Progenitor cell of endocrine pancreas (in vitro differentiated cells): ENCODE results near the gene NKAIN2. TPM values are rescaled to one million over a fixed set of nuclear protein-coding genes. Genes with fewer than 3 reads are reported as not detected.

Source experiments
- DNase-seq: peaks from one replicate; pipeline ENCODE4 v3.0.0; 2021; ENCODE audit warnings: low spot score; ENCODE audit not compliant: unreplicated experiment
- H3K27ac Mint-ChIP-seq: 2 replicates; pipeline ENCODE4 v1.8.0; 2021; ENCODE audit warnings: mild to moderate bottlenecking, moderate library complexity, mixed read lengths
- H3K27me3 Mint-ChIP-seq: 2 replicates; pipeline ENCODE4 v1.8.0; 2021; ENCODE audit warnings: mixed read lengths
- H3K36me3 Mint-ChIP-seq: 2 replicates; pipeline ENCODE4 v1.8.0; 2022; ENCODE audit warnings: mixed read lengths; ENCODE audit not compliant: insufficient read depth
- H3K4me1 Mint-ChIP-seq: 2 replicates; pipeline ENCODE4 v1.8.0; 2021; ENCODE audit warnings: low read depth, mixed read lengths
- H3K4me3 Mint-ChIP-seq: 2 replicates; pipeline ENCODE4 v1.8.0; 2021; ENCODE audit warnings: low read depth, mild to moderate bottlenecking, moderate library complexity, mixed read lengths
- H3K9me3 Mint-ChIP-seq: 2 replicates; pipeline ENCODE4 v1.8.0; 2021; ENCODE audit warnings: low read depth, mixed read lengths
- CTCF ChIP-seq: fragments of 200-600 bp; sonication (generic); IDR thresholded peaks from one replicate; pipeline ENCODE4 v1.5.0; 2021; ENCODE audit warnings: antibody characterized with exemption, mild to moderate bottlenecking; ENCODE audit not compliant: unreplicated experiment
- total RNA-seq: library from RNA; stranded (reverse); gene quantifications from 2 replicates; pipeline ENCODE4 v1.2.1, GENCODE V29; 2021

The NKAIN2 gene
- total RNA-seq, 1 donor from 2014 or later = 2.5 TPM

GRCh38 chr6:124770784-124771183 is 967.1 kb downstream of the NKAIN2 start:
- no peak for DNase-seq
- no peak overlapping the region for H3K27ac Mint-ChIP-seq
- H3K4me3 Mint-ChIP-seq = no peak overlapping the region
- H3K36me3 Mint-ChIP-seq = no peaks in the 10 kb centered on the region
- H3K27me3 Mint-ChIP-seq = no peaks in the 10 kb centered on the region
- H3K4me1 Mint-ChIP-seq = peaks cover 18% of the 10 kb centered on the region
- no peak for TF ChIP-seq CTCF
- no peaks in the 10 kb centered on the region for H3K9me3 Mint-ChIP-seq

GRCh38 chr6:124772733-124773319 is 969.2 kb downstream of the NKAIN2 start:
- Mint-ChIP-seq H3K27me3 (no peaks in the 10 kb centered on the region), H3K4me1 (peaks cover 18% of the 10 kb centered on the region), H3K27ac (no peak overlapping the region), H3K9me3 (no peaks in the 10 kb centered on the region), H3K4me3 (no peak overlapping the region), H3K36me3 (no peaks in the 10 kb centered on the region)
- no peak for DNase-seq
- no peak for TF ChIP-seq CTCF

- no peaks in the 10 kb centered on the region for H3K9me3 Mint-ChIP-seq
- H3K27ac Mint-ChIP-seq = no peak overlapping the region
- no peak overlapping the region for H3K4me3 Mint-ChIP-seq
- no peaks in the 10 kb centered on the region for H3K27me3 Mint-ChIP-seq
- no peaks in the 10 kb centered on the region for H3K36me3 Mint-ChIP-seq
- TF ChIP-seq CTCF = no peak
- peaks cover 5% of the 10 kb centered on the region for H3K4me1 Mint-ChIP-seq
- DNase-seq = no peak
Observed at GRCh38 chr6:124775121-124775520, 971.5 kb downstream of the NKAIN2 start.

GRCh38 chr6:124777863-124778262 is 974.2 kb downstream of the NKAIN2 start:
- Mint-ChIP-seq H3K9me3 (no peaks in the 10 kb centered on the region), H3K4me3 (no peak overlapping the region), H3K27me3 (no peaks in the 10 kb centered on the region), H3K27ac (no peak overlapping the region), H3K4me1 (no peaks in the 10 kb centered on the region), H3K36me3 (no peaks in the 10 kb centered on the region)
- TF ChIP-seq CTCF = no peak
- no peak for DNase-seq

GRCh38 chr6:124780623-124781022 is 977.0 kb downstream of the NKAIN2 start:
- H3K9me3 Mint-ChIP-seq = no peaks in the 10 kb centered on the region
- no peaks in the 10 kb centered on the region for H3K27me3 Mint-ChIP-seq
- no peak overlapping the region for H3K27ac Mint-ChIP-seq
- TF ChIP-seq CTCF = no peak
- H3K36me3 Mint-ChIP-seq = no peaks in the 10 kb centered on the region
- H3K4me1 Mint-ChIP-seq = no peaks in the 10 kb centered on the region
- DNase-seq = no peak
- H3K4me3 Mint-ChIP-seq = no peak overlapping the region
